IPS-18c (cell line): ENCODE measurements around the gene RANBP1.

Source experiments
- H3K4me3 ChIP-seq: 2 replicates; pipeline ENCODE4 v1.7.0; 2013; ENCODE audit warnings: low read depth, mild to moderate bottlenecking, low read length, moderate library complexity; ENCODE audit not compliant: insufficient read depth
- H3K9me3 ChIP-seq: one replicate; pipeline ENCODE4 v1.6.1; 2013; ENCODE audit warnings: mild to moderate bottlenecking, low read length, moderate library complexity; ENCODE audit not compliant: control insufficient read depth, insufficient read depth

The RANBP1 gene

DNA sequence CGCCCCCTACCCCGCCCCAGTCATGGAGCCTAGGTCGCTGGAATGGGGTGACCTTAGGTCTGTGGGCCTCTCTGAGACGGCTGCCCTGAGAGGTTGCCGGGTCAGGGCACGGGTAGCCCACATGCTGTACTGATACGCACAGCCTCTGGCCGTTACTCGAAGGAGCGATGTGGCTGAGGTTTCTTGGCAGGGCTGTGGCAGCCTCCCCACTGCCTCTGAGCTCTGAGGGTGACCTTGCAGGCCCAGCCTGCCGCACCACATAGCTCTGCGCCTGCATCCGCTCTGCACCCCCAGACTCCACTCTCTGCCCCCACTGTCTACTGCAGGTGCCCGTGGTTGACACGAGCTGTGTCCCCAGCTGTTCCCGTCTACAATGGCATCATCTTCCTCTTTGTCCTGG, 23.0 kb downstream of the RANBP1 start:
- Histone ChIP-seq H3K9me3 (no peaks in the 10 kb centered on the region), H3K4me3 (no peak overlapping the region)

DNA sequence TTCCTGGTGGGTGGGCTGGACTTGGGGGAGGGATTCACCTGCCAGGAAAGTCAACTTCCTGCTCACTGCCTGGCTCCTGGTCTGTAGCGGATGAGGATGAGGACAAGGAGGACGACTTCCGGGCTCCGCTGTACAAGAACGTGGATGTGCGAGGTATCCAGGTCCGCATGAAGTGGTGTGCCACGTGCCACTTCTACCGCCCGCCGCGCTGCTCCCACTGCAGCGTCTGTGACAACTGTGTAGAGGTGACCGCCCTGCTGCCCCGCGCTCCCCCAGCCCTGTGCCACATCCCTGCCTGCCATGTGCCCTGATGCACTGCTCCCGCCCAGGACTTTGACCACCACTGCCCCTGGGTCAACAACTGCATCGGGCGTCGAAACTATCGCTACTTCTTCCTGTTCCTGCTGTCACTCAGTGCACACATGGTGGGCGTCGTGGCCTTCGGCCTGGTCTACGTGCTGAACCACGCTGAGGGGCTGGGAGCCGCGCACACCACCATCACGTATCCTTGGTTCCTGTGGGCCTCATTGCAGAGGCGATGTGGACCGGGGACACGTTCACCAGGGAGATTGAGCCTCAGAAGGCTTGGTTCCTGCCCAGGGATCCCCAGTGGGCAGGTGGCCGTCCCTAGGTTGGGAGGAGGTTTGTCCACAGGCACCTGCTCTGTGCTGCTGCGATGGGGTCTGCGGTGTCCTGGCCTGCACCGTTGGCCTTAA, 23.6 kb downstream of the RANBP1 start:
- Histone ChIP-seq H3K4me3 (no peak overlapping the region), H3K9me3 (no peaks in the 10 kb centered on the region)

DNA sequence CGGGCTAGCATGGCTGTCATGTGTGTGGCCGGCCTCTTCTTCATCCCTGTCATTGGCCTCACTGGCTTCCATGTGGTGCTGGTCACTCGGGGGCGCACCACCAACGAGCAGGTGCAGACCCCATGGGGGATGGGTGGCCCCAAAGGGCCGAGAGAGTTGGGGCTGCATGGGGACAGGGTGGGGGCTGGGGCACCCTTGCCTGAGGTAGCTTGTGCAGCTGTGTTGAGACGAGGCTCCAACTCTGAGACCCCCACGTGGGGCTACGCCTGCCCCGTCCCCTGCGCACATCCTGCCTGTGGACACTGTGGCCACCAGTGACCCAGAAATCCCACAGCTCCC, 24.2 kb downstream of the RANBP1 start:
- Histone ChIP-seq H3K4me3 (no peak overlapping the region), H3K9me3 (no peaks in the 10 kb centered on the region)

DNA sequence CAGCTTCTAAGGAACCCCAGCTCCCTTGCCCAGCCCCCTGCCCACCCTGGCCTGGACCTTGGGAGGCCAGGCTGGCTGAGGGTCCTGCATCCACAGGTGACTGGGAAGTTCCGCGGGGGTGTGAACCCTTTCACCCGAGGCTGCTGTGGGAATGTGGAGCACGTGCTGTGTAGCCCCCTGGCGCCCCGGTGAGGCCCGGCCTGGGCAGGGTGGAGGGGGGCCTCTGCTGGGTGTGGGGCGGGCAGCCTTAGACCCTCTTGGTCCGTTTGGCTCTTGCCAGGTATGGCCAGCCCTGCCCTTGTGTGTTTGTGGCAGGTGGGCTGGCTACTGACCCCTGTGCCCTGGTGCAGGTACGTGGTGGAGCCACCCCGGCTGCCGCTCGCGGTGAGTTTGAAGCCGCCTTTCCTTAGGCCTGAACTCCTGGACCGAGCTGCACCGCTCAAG, 24.6 kb downstream of the RANBP1 start:
- Histone ChIP-seq H3K4me3 (no peak overlapping the region), H3K9me3 (no peaks in the 10 kb centered on the region)

DNA sequence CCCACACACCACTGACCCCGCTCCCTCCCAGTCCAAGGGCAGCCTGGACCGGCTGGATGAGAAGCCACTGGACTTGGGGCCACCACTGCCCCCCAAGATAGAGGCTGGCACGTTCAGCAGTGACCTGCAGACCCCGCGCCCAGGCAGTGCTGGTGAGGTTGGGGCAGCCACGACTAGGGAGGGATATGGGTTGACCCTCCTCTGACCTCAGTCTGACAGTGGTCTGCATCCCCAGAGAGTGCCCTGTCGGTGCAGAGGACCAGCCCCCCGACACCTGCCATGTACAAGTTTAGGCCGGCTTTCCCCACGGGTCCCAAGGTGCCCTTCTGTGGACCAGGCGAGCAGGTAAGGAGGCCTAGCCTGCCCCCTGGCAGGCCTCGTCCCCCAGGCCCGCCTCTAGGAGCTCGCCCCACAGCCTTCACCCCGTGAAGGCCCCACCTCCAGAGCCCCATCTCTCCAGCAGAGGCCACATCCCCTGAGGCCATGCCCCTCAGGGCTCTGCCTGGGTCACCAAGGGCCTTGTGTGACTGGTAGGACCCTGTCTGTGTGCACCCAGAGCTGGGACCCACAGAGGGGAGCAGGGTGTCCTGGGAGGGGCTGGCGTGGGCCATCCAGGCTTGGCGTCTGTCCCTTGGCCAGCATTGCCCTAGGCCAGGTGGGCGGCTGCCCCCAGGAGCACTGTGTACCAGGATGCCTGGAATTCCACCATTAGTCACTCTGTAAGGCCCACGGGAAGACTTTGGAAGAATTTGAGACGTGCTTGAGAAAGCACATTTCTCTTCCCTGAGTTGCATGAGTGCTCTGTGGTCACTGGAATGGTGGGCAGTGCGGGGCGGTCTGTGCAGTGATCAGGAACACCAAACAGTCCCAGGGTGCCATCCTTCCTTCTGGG, 25.5 kb downstream of the RANBP1 start:
- no peak overlapping the region for H3K4me3 ChIP-seq
- H3K9me3 ChIP-seq = no peaks in the 10 kb centered on the region

DNA sequence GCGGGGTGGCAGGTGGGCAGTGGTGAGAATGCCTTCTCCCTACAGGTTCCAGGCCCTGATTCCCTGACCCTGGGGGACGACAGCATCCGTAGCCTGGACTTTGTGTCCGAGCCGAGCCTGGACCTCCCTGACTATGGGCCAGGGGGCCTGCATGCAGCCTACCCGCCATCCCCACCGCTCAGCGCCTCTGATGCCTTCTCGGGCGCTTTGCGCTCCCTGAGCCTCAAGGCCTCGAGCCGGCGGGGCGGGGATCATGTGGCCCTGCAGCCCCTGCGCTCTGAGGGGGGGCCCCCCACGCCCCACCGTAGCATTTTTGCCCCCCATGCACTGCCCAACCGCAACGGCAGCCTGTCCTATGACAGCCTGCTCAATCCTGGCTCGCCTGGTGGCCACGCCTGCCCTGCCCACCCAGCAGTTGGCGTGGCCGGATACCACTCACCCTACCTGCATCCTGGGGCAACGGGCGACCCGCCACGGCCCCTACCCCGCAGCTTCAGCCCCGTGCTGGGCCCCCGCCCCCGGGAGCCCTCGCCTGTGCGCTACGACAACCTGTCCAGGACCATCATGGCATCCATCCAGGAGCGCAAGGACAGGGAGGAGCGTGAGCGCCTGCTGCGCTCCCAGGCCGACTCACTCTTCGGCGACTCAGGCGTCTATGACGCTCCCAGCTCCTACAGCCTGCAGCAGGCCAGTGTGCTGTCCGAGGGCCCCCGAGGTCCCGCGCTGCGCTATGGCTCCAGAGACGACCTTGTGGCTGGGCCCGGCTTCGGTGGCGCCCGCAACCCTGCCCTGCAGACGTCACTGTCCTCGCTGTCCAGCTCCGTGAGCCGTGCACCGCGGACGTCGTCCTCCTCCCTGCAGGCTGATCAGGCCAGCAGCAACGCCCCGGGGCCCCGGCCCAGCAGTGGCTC, 27.1 kb downstream of the RANBP1 start:
- Histone ChIP-seq H3K4me3 (no peak overlapping the region), H3K9me3 (no peaks in the 10 kb centered on the region)

DNA sequence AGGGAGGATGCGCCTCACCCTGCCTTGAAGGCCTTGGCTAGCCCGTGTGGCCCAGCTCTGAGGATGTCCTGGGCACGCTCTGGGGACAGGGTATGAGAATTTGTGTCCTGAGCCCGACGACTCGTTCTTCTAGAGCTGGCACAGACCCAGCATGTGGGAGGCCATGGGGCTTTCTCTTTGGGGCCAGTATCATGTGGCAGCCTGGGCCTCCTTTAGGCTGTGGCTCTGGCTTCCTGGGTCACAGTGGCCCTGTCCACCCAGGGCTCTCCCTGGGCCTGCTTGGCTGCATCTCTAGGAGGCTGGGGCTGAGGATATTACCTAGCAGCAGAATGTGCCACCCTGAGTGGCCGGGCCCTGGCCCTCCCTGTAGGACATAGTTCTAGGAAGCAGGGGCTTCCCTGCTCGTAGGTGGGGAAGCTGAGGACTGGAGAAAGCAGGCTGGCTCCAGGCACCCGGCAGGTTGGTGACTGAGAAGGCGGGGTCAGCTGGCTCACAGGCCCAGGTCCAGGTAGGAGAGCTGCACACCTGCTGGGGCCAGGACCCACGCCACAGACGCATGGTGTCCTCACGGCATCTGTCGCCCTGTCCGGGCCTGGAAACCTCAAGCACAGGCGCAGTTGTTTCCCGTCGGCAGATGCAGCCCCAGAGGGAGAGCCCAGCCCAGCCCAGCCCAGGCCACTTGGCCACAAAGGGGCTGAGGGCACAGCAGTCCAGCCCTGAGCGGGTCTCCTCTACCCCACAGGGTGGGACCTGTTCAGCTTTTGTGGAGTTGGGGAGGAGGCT, 28.2 kb downstream of the RANBP1 start:
- no peaks in the 10 kb centered on the region for H3K9me3 ChIP-seq
- H3K4me3 ChIP-seq = no peak overlapping the region

DNA sequence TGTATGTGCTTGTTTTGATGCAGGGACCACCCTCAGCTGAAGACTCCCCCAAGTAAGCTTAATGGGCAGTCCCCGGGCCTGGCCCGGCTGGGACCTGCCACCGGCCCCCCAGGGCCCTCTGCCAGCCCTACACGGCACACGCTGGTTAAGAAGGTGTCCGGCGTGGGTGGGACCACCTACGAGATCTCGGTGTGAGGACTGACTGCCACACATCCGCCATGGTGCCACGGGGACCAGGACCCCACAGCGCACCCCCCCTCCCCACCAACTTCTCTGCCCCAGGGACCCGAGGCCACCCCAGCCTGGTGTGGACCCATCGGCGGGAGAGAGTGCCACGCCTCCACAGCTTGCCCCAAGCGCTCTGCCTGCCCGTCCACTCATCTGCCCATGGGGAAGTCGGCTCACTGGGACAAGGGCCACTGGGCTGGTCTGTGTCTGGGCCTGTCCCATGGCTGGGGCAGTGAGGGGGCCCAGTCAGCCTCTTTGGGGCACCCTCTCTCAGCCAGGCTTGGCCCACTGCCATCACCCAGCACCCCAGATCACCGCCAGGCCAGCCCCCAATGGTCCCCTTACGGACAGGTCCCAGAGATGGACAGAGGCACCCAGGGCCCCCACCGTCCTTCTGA, 29.4 kb downstream of the RANBP1 start:
- Histone ChIP-seq H3K4me3 (no peak overlapping the region), H3K9me3 (no peaks in the 10 kb centered on the region)

DNA sequence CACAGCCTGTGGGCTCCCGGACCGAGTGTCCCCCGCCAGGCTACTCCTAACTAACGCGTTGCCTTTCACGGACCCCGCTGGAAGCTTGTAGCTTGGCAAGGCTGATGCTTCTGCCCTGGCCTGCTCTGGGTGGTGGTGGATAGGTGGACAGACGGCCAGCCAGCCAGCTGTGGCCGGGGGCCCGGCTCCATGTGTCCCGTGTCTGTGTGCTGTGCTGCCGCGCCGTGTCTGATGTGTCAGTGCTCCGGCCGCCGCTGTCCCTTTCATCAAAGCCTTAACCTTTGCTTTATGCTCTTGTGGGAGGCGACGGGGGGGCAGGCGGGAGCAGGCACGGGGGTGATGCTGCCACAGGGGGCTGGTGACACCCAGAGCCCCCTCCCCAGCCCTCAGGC, 29.9 kb downstream of the RANBP1 start:
- Histone ChIP-seq H3K9me3 (no peaks in the 10 kb centered on the region), H3K4me3 (no peak overlapping the region)

DNA sequence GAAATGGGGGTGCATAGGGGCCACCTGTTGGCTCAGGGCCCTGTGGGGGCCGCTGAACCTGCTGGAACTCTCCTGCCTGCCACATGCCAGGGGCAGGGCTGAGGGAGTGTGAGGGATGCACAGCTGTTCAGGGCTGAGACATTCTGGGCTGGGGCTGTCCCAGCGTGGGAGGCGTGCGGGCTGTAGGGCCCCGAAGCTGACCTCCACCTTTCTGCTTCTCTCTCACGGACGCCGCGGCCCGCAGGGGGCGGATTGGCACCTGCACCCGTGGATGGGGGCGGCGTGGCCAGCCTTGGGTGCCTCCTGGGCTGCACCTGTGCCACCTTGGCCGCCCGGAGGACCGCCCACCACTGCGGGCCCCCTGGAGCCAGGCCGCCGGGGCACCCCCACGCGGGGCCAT, 30.9 kb downstream of the RANBP1 start:
- Histone ChIP-seq H3K9me3 (no peaks in the 10 kb centered on the region), H3K4me3 (no peak overlapping the region)

DNA sequence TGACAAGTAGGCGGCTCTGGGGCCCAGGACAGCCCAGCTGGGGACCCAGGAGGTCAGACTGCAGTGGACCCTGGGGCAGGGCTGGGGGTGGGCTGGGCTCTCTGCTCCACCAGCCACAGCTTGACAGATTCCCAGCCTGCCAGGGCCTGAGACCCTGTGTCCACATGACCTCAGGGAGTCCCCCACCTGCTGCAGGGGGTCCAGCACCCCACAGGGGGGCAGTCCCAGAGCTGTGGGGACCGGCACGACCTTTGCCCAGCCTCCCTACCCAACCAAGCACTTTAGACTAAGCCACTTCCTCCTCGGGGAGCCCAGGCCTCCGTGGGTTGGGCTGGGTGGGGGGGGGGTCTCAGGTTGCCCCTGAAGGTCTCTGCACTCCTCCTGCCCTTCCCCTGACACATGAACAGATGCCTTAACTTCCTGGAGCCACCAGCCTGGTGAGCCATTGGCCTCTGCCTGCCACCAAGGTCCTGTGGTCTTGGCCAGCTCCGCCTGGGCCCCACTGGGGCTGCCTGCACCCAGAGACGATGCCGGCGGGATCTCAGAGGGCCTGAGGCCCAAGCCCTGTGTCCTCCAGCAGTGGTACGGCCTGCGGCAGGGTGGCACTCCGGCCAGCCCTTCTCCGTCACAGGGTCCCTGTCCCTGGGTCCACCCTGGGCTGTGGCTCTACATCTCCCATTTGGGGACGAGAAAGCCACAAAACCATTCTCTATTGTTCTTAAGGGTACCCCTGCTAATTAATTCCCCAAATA, 31.5 kb downstream of the RANBP1 start:
- Histone ChIP-seq H3K9me3 (no peaks in the 10 kb centered on the region), H3K4me3 (no peak overlapping the region)

DNA sequence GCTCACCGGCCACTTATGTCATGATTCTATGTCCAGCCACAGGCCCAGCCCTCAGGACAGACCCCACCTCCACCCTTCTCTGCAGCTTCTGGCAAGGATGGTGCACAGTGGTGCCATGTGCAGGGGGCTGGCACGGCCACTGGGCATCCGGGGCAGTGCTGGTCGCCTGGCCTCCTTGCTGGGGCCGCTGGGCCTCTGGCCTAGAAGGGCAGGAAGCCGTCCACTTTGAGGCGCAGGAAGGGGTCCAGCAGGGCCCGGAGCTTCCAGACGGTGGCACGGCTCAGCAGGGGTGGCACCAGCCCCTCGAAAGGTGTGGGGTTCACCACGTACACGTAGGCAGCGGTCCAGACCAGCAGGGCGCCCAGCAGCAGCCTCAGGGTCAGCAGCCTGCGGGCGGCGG, 32.5 kb downstream of the RANBP1 start:
- H3K4me3 ChIP-seq = no peak overlapping the region
- no peaks in the 10 kb centered on the region for H3K9me3 ChIP-seq

DNA sequence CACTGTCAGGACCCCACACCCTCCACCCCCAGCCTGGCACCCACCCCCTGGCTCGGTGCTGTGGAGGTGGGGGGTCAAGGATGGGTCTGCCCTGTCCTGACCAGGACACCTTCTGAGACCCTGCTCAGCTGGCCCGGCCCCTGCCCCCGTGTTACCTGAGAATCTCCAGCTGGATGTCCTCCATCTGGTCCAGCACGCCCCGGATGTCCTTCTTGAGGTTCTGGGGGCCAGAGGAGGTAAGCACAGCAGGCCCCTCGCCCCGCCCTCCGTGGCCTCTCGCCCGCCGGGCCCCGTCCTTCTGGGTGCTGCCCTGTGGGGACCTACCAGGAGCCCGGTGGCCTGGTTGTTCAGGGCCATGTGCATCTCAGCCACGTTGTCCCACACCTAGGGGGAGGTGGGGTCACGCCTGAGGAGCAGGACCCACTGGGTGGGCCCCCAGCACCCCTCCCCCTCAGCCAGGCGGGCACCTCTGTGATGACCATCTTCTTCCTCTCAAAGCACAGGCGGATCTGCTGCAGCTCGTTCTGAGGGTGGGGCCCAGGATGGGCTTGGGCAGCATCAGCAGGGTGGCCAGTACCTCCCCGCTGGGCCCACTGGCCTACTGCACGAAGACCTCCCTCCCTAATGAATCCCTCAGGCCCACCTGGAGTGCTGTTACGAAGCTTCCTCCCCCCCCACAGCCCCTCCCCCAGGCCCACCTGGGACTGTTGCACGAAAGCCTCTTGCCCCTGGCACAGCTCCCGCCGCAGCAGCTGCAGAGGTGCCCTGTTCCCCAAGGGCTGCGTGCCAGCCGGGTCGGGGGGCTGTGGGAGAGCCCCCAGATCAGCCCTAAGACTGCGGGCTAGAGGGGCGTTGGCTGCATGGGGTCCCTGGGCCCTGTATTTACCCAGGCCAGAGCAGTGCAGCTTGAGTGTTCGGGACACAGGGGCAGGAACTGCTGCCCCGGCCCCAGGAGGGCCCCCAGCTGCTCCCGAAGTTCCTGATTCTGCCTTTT, 33.6 kb downstream of the RANBP1 start:
- Histone ChIP-seq H3K4me3 (no peak overlapping the region), H3K9me3 (no peaks in the 10 kb centered on the region)

DNA sequence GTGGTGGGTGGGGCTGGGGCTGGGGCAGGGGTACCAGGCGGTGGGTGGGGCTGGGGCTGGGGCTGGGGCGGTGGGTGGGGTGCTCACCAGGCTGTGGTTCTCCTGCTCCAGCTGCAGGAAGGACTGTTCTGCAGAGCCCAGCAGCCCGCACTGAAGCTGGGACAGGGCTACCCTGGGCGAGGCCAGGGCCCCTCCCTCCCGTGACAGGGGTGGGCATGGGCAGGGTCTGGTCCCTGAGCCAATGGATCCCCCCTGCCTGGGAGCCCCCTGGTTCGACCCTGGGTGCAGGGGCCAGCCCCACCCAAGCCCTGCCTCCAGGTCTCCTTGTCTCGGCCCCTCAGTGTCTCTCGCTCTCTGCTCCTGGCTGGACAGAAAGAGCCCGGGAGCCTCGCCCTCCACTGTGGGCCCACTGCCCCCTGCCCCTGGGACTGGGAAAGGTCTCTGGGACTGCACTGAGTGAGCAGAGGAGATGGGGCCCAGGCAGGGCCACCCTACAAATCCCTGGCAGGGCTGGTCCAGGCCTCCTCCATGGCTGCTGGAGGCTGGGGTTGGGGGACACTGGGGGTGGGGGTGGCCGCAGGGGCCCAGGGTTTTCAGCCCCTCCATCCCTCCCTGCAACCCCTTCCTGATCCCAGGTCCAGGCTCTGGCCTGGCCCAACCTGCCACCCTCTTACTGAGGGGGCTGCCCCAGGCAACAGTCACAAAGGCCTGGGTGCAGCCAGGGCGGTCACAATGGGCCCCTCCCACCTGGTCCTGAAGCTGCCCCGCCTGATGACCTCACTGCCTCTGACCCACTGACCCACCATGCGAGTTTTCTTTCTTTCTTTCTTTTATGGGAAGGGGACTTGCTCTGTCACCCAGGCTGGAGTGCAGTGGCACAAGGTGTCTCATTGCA, 34.7 kb downstream of the RANBP1 start, which contains the start of gene CCDC188:
CCDC188 (minus strand) TSS at position 675 of the 895 bp plus-strand sequence; CDS start at position 606, 69 bp downstream.
- Histone ChIP-seq H3K9me3 (no peaks in the 10 kb centered on the region), H3K4me3 (no peak within 1 kb of the TSS)
